K562 (cell line): Measurements from ENCODE around the gene FBXW7. TPM values are rescaled to one million over a fixed set of nuclear protein-coding genes. Genes with fewer than 3 reads are reported as not detected.

Source experiments
- ARID2 ChIP-seq: fragments of 450-650 bp; IDR thresholded peaks from 2 replicates; pipeline ENCODE4 v1.6.1; 2017; ENCODE audit warnings: antibody characterized with exemption, mild to moderate bottlenecking
- CHD4 ChIP-seq: fragments of 200-600 bp; sonication (generic); IDR thresholded peaks from 3 replicates; pipeline ENCODE4 v1.6.1; 2012; ENCODE audit warnings: low read depth, mild to moderate bottlenecking, mixed read lengths, low read length, inconsistent platforms; ENCODE audit not compliant: insufficient read depth, insufficient replicate concordance, poor library complexity, severe bottlenecking
- DDX20 ChIP-seq: fragments of 450-650 bp; IDR thresholded peaks from 2 replicates; pipeline ENCODE4 v1.6.1; 2016; ENCODE audit warnings: missing genetic modification characterization, low read depth, mild to moderate bottlenecking, missing compliant biosample characterization, moderate library complexity
- FOXA1 ChIP-seq: fragments of 450-650 bp; IDR thresholded peaks from 2 replicates; pipeline ENCODE4 v1.6.1; 2016; ENCODE audit warnings: mild to moderate bottlenecking, borderline replicate concordance
- HEY1 ChIP-seq: fragments of 250-450 bp; sonication (Bioruptor Pico); IDR thresholded peaks from 2 replicates; pipeline ENCODE4 v1.5.0; 2020; ENCODE audit warnings: mild to moderate bottlenecking, moderate library complexity, borderline replicate concordance
- MBD2 ChIP-seq: sonication (generic); IDR thresholded peaks from 2 replicates; pipeline ENCODE4 v1.6.1; 2016; ENCODE audit warnings: low read depth, borderline replicate concordance
- NFATC3 ChIP-seq: fragments of 450-650 bp; IDR thresholded peaks from 2 replicates; pipeline ENCODE4 v1.6.1; 2017; ENCODE audit warnings: mild to moderate bottlenecking
- NFIX ChIP-seq: fragments of 250-450 bp; sonication (Bioruptor Pico); IDR thresholded peaks from 2 replicates; pipeline ENCODE4 v1.4.0; 2020; ENCODE audit warnings: low read depth, mild to moderate bottlenecking, moderate library complexity
- NFRKB ChIP-seq: fragments of 450-650 bp; IDR thresholded peaks from 2 replicates; pipeline ENCODE4 v1.6.1; 2016; ENCODE audit warnings: low read depth
- NRF1 ChIP-seq, 2 experiments: fragments of 450-650 bp; IDR thresholded peaks in 1 of 2; conservative IDR thresholded peaks in 1 of 2; 2 replicates each; pipeline ENCODE4 v1.6.1; 2014; ENCODE audit warnings: mild to moderate bottlenecking in 2 of 2
- POLR2B ChIP-seq: fragments of 450-650 bp; IDR thresholded peaks from 2 replicates; pipeline ENCODE4 v1.6.1; 2018; ENCODE audit warnings: low read depth; ENCODE audit not compliant: partially characterized antibody
- STAT5A ChIP-seq: IDR thresholded peaks from 2 replicates; pipeline ENCODE4 v1.6.1; 2012; ENCODE audit warnings: low read length, inconsistent platforms, borderline replicate concordance
- STAT6 ChIP-seq: sonication (generic); formaldehyde crosslinking; IDR thresholded peaks from 2 replicates; pipeline ENCODE4 v1.8.1; 2023; ENCODE audit warnings: mild to moderate bottlenecking, missing genetic modification reagents
- TAF1 ChIP-seq: IDR thresholded peaks from 2 replicates; pipeline ENCODE4 v1.6.1; 2011; ENCODE audit warnings: mild to moderate bottlenecking, low read length, moderate library complexity; ENCODE audit not compliant: insufficient read depth, control insufficient read depth, severe bottlenecking; ENCODE audit errors: extremely low read depth
- TEAD4 ChIP-seq, 2 experiments: sonication (generic) in 1 of 2; formaldehyde crosslinking in 1 of 2; IDR thresholded peaks; 2 replicates each; pipeline versions ENCODE4 v1.6.1 to v1.8.0; 2012 to 2022; ENCODE audit warnings: borderline replicate concordance in 1 of 2, inconsistent platforms in 1 of 2, low read length in 1 of 2, mild to moderate bottlenecking in 1 of 2, missing genetic modification reagents in 1 of 2
- THAP12 ChIP-seq: fragments of 250-450 bp; sonication (Bioruptor Pico); IDR thresholded peaks from 2 replicates; pipeline ENCODE4 v1.9.0; 2021; ENCODE audit warnings: mild to moderate bottlenecking, inconsistent platforms
- ZBTB8A ChIP-seq: fragments of 450-650 bp; IDR thresholded peaks from 2 replicates; pipeline ENCODE4 v1.6.1; 2018; ENCODE audit warnings: mild to moderate bottlenecking, moderate library complexity; ENCODE audit not compliant: partially characterized antibody
- ZNF146 ChIP-seq: IDR thresholded peaks from one replicate; pipeline ENCODE4 v1.6.1; 2018; ENCODE audit warnings: missing compliant biosample characterization; ENCODE audit not compliant: unreplicated experiment
- ZNF217 ChIP-seq: sonication (generic); formaldehyde crosslinking; IDR thresholded peaks from 2 replicates; pipeline ENCODE4 v1.8.0; 2022; ENCODE audit warnings: mild to moderate bottlenecking, missing genetic modification reagents
- ZNF274 ChIP-seq: IDR thresholded peaks from 2 replicates; pipeline ENCODE4 v1.6.1; 2011; ENCODE audit warnings: low read depth, mild to moderate bottlenecking, low read length, moderate library complexity, borderline replicate concordance
- ZNF395 ChIP-seq: fragments of 200-800 bp; sonication (Bioruptor generic); IDR thresholded peaks from 2 replicates; pipeline ENCODE4 v1.6.1; 2017; ENCODE audit warnings: missing genetic modification characterization, missing compliant biosample characterization
- polyA plus RNA-seq, 8 experiments: library from polyadenylated mRNA; depleted of rRNA in 4 of 8; stranded (reverse) in 5 of 8; unstranded in 3 of 8; fragments of >200 nt; fragmentation: Nextera tagmentation in 2 of 8; fragmentation: Illumina TruSeq in 1 of 8; extraction: Ambion mirVana in 2 of 8; extraction: Trizol in 1 of 8; gene quantifications; 2 replicates each; pipeline versions ENCODE4 v1.2.1 to v1.2.3, GENCODE V29; 2011 to 2014; ENCODE audit warnings: inconsistent platforms in 1 of 8, missing spikeins in 1 of 8
- total RNA-seq, 7 experiments: library from RNA; depleted of rRNA in 6 of 7; stranded (reverse); fragments of >200 nt in 6 of 7; fragmentation: Illumina TruSeq in 2 of 7; extraction: Trizol in 2 of 7; gene quantifications; 2 replicates each; pipeline versions ENCODE4 v1.2.1 to v1.2.3, GENCODE V29; 2011 to 2021; ENCODE audit warnings: low replicate concordance in 1 of 7

The FBXW7 gene
- total and polyA plus RNA-seq, 9 of the 15 experiments (the other 6 are each of a cell fraction or from before 2014, with no cell fraction given): 6.8 to 44.2 (median 16.4) TPM

- no peak for TF ChIP-seq THAP12 (CRISPR knock-in tag)
- TF ChIP-seq ZNF274: no peak
- TF ChIP-seq ARID2: no peak
- peak; percentile 19; the same call in 1 of the 2 replicates for TF ChIP-seq NFRKB
- no peak for TF ChIP-seq STAT5A
- TF ChIP-seq TEAD4 (IDR thresholded peaks at IDR 0.05; ENCODE audit: low read length): no peak
- TF ChIP-seq TEAD4 (CRISPR knock-in tag; IDR thresholded peaks at IDR 0.05; ENCODE audit: borderline replicate concordance): no peak
- TF ChIP-seq HEY1 (CRISPR knock-in tag): no peak
- TF ChIP-seq ZNF395 (CRISPR knock-in tag): 0 out of 2 replicates have a peak, but pooled peaks have one; percentile 44
- TF ChIP-seq TAF1: no peak
- TF ChIP-seq ZNF146: no peak
- TF ChIP-seq CHD4: no peak
- no peak for TF ChIP-seq NFIX (CRISPR knock-in tag)
- TF ChIP-seq ZNF217: no peak
- TF ChIP-seq ZBTB8A: no peak
- TF ChIP-seq MBD2: no peak
- no peak for TF ChIP-seq DDX20 (tag)
- no peak for TF ChIP-seq STAT6 (CRISPR knock-in tag)
- TF ChIP-seq NRF1 (conservative IDR thresholded peaks at IDR 0.05 in 1 of 2, IDR thresholded peaks at IDR 0.05 in 1 of 2): no peak; a peak in 1 of 4 replicates
- TF ChIP-seq FOXA1: no peak
- TF ChIP-seq NFATC3: no peak
- TF ChIP-seq POLR2B: no peak
Measured at GRCh38 chr4:152536545-152537182, 772 bp upstream of the FBXW7 start (continued).
